GM19035 (cell line): ENCODE results near the gene CRB3.
"Not testable (repeated sequence)": the region's sequence is repeated elsewhere in the genome, so short reads cannot be mapped to it uniquely, and the experiment has no call there.

Source experiments
- ATAC-seq: cut with Tn5 transposase; IDR thresholded peaks from one replicate; pipeline ENCODE4 v1.9.1; 2021; ENCODE audit not compliant: unreplicated experiment

CRB3 gene

GRCh38 chr19:6464070-6464873 is at the start of gene CRB3:
TSS of gene CRB3 (plus strand) at chr19:6464271. CDS start at chr19:6464702, 431 bp downstream.
- no peak for ATAC-seq

- no peak for ATAC-seq
Measured at GRCh38 chr19:6414793-6415590, 49.1 kb upstream of the CRB3 start.

- no peak for ATAC-seq
Measured at GRCh38 chr19:6415591-6416190, 48.4 kb upstream of the CRB3 start.

- ATAC-seq = no peak
Measured at GRCh38 chr19:6416658-6417405, 47.2 kb upstream of the CRB3 start.

GRCh38 chr19:6417713-6418561 is 46.1 kb upstream of the CRB3 start:
- no peak for ATAC-seq

GRCh38 chr19:6418562-6418932 is 45.5 kb upstream of the CRB3 start:
- no peak for ATAC-seq

GRCh38 chr19:6421075-6422014 is 42.7 kb upstream of the CRB3 start:
- no peak for ATAC-seq

- no peak for ATAC-seq
Measured at GRCh38 chr19:6423499-6424194, 40.4 kb upstream of the CRB3 start.

GRCh38 chr19:6424195-6424938 is 39.7 kb upstream of the CRB3 start, which contains the start of gene KHSRP:
TSS of gene KHSRP (minus strand) at chr19:6424811. CDS start at chr19:6424701, 110 bp downstream.
- ATAC-seq = no peak

- ATAC-seq = peak; percentile 89
Measured at GRCh38 chr19:6424939-6425731, 38.9 kb upstream of the CRB3 start.

- ATAC-seq = no peak
Measured at GRCh38 chr19:6425732-6426620, 38.1 kb upstream of the CRB3 start.

GRCh38 chr19:6427131-6427530 is 36.9 kb upstream of the CRB3 start:
- no peak for ATAC-seq

- not testable (repeated sequence) for ATAC-seq
Measured at GRCh38 chr19:6428692-6429418, 35.2 kb upstream of the CRB3 start.

GRCh38 chr19:6429419-6430221 is 34.5 kb upstream of the CRB3 start:
- ATAC-seq = no peak
